HG03159 (cell line): Measurements from ENCODE around the gene SUGCT.
"Not testable (repeated sequence)": the region's sequence is repeated elsewhere in the genome, so short reads cannot be mapped to it uniquely, and the experiment has no call there.

Experiments used
- ATAC-seq: cut with Tn5 transposase; IDR thresholded peaks from one replicate; pipeline ENCODE4 v1.9.1; 2021; ENCODE audit warnings: mild to moderate bottlenecking, moderate library complexity; ENCODE audit not compliant: unreplicated experiment

The SUGCT gene

DNA sequence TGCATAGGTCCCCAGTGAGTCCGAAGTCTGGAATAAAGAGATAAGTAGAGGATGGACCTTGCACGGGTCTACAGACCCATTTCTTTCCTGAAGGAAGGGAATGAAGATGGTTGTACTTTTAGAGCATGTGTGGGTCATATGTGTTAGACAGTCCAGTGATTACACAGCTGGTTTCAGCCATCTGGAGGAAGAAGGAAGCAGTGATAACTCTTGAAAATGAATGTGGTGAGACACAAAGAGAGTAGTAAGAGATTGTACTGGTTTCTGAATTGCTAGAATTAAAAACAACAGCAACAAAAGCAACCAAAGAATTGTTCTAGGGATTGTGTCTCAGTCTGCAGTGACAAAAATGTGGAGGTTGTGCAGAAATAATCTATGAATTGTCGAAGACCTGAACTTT lies 258.9 kb downstream of the SUGCT start:
- ATAC-seq: no peak

DNA sequence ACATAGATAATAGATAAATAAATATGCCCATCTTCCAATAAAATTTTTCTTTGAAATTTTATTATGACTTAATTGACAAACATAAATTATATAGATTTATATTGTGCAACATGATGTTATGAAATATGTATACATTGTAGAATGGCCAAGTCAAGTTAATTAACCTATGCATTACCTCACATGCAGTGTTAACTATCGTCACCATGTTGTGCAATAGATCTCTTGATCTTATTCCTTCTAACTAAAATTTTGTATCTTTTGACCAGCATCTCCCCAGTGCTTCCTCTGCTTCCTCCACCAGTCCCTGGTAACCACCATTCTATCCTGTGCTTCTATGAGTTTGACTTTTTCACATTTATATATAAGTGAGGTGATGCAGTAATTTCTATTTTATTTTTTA lies 259.6 kb downstream of the SUGCT start:
- no peak for ATAC-seq

DNA sequence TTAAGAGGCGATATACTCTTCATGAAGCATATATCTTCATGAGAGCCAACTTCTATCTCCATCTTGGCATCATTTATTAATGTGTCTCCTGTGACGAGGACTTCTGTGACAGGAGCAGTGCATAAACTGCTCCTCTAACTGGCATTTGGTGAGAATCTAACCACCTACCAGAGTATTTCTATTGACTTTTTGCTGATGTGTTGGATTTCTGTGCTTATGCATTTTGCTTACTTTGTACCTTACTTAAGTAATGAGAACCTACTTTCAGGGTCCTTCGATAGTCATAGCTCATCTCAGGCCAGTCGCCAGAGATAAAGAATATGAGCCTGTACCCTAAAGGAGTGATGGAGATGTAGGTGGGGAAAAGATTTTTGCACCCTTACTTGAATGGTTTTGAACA lies 265.7 kb downstream of the SUGCT start:
- ATAC-seq: no peak

DNA sequence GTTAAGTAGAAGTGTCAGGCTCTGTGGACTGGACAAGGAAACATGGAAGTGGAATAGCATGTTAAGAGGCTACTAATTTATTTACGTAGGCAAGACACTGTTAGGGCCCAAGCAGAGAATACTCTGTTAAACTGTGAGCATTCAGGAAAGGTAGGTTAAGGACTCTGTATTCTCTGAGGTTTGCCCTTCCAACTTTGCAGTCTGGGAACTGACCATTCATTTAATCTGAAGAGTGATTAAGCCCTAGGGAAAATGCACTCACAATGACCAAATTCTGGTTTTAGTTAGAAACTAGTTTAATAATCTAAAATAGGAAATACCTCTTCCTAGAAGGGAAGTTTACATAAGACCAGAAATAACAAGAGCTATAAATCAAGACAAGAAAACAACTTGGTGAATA lies 266.6 kb downstream of the SUGCT start:
- ATAC-seq: no peak

DNA sequence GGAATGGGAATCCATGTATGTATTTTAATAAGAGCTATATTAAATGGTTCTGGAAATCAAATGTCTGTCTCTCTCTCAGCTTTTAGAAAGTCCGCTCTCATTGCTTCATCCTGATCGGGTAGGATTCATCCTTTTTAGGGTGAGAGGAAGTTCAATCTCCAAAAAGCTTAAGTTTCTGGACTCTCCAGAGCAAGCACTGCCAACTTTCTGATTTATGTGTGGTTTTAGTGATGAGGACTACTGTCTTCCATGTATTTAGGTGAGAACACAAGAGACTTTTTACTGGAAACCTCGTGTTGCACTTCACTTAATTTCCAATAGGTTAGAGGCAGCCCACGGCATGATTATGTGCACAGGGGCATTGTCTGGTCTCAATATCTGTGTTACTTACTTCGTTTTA lies 267.9 kb downstream of the SUGCT start:
- ATAC-seq: no peak

DNA sequence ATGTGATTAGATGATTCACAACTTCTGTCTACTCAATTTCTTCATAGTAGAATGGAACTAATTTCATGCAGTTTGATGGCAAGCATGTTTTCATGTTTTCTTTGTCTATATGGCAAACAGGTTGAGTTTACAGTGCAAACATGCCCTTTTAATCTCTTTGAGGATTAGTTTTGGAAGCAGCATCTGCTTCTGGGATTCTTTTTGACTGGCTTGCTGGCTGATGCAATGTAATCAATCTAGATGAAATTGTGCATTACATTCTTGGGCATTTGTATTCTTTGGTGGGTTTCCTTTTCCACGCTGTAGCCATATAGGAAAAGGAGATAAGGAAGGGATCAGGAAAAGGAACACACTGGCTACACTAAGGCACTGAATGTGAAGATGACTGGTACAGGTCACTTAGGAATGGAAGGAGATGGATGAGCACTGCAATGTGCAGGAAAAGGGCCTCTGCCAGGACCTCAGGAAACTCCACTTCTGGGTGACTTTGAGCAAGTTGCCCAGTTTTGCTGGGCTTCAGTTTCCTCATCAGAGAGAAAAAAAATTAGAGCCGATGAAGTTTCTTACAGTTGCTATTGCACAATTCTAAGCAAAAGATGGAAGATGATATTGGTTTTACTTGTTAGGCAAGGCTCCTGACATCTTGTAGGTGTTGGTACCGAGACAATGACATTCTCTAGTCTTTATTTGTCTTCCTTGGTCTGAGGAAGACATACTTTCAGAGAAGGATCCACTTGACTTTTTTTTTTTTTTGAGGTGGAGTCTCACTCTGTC lies 269.1 kb downstream of the SUGCT start:
- no peak for ATAC-seq

DNA sequence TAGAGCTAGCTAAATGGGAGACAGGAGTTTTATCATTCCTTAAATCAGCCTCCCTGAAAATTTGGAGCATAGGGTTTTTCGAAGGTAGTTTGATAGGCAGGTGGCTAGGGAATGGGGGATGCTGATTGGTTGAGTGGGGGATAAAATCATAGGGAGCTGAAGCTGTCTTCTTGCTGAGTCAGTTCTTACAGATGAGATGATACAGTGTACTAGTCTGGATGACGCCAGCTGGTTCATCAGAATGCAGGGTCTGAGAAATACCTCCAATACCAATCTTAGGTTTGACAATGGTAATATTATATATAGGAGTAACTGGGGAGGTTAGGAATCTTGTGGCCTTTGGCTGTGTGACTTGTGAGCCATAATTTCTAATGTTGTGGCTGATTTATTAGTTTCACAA lies 271.2 kb downstream of the SUGCT start:
- no peak for ATAC-seq

DNA sequence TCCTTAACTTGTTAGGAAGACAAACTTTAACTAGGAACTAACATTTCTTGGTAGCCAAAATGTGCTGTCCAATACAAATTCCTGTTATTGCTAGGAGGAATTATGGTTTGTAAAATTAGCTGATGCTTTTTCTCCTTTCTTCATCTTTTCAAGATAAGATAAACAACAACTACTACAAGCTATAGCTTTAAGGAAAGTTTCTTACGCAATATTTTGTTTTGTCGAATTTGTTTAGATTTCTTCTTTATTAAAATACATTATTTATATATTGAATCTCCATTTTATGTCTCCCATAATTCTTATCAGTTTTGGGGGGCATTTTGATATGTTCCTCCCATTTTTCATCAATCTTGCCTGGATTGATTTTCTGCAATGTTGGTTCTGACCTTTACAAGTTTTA lies 277.5 kb downstream of the SUGCT start:
- no peak for ATAC-seq

DNA sequence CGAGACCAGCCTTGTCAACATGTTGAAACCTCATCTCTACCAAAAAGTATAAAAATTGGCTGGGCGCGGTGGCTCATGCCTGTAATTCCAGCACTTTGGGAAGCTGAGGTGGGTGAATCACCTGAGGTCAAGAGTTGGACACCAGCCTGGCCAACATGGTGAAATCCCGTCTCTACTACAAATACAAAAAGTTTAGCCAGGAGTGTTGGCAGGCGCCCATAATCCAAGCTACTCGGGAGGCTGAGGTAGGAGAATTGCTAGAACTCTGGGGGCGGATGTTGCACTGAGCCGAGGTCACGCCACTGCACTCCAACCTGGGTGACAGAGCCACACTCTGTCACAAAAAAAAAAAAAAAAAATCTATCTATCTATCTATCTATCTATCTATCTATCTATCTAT lies 279.9 kb downstream of the SUGCT start:
- ATAC-seq: not testable (repeated sequence)

DNA sequence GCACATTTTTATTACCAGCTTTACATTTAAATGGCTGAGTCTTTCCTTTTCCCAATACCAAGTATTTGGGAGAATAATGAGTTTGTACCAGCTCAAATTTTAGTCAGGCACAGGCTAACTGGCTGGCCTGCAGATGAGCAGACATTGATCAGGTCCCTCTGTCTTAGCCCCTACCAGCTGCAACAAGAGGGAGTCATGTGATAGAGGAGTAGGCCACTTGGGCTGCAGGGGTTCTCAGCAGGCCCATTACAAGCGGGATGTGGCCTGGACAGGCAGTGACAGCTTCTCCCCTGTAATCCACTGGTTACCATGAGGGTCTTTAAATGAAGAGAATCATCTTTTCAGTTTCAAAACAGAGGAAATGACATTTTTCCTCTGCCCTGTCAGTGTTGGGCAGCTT lies 283.6 kb downstream of the SUGCT start:
- no peak for ATAC-seq

DNA sequence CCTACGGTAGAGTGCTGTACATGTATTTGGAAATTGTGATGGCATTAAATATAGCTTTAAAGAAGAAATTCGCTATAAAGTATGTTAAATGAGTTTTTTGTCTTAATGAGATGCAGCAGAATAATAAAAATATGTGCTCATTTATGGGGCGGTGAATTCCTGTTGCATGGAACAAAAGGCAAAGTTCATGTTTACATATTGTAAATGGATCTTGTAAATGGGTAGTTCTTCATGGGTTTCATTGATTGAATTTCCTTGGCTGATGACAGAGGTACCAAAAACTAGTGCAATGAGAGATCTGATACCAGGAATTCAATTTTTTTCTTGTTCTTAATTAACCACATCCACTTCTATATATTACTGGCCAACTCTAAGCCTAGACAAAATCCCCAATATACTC lies 284.2 kb downstream of the SUGCT start:
- ATAC-seq: no peak

DNA sequence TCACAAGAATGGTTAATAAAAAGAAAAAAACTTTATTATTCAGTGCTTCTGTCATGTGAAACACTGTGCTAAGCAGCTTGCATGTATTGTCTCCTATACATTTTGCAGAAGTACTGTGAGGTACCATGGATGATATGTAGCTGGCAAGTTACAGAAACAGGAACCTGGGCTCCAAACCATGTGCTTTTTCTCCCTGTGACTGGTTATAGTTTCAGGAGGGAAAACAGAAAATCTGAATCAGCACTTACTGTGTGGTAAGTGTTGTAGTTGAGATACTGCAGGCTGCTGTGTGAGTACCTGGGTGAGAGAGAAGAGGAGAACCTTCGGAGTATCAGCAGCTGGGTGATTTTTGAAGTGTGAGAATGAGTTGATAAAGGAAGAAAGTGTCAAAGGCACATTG lies 285.0 kb downstream of the SUGCT start:
- ATAC-seq: no peak

DNA sequence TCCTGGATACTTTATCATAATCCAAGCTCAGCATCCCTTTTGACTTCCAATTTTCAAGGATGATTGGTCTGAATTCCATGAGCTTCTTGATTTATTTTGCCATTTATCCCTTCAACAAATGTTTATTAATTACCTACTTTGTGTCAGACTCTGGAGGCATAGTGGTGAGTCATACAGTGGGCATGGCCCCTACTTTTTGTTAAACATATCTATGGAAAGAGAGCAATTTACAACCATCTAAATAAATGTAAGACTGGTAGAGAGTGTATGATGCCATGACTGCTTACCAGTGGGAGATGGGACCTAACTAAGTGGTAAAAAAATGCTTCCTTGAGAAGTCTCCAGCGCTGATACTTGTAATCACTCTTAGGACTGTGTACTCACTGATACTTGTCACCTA lies 286.6 kb downstream of the SUGCT start:
- no peak for ATAC-seq

DNA sequence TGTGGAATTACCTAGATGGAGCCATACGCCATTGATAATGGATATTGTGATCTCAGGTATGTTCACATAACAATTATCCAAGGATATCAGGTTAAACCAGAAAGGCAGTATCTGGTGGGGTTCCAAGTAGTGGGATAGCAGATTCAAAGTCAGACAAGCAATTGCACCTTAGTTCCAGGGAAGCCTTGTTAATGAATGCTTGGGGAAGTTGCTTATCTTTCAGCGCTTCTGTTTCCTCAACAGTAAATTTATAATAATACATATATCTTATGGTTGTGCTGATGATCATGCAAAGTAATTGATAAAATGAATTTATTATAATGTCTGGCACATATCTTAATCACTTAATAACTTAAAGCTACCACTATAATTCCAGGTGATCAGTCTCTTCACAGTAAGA lies 290.9 kb downstream of the SUGCT start:
- ATAC-seq: no peak

DNA sequence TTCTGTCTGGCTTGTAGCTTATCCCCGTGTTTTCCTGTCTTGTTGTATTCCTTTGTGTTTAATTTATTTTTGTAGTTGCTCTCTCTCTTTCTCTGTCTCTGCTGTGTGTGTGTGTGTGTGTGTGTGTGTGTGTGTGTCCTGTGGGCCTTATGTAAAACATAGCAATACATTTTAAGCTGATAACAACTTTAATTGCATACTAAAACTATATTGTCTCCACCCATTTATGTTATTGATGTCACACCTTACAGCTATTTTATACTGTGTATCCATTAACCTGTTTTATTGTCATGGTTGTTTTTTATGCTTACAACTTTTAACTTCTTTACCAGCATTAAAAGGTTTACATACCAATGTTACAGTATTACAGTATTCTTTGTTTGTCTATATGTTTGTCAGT lies 293.6 kb downstream of the SUGCT start:
- no peak for ATAC-seq

DNA sequence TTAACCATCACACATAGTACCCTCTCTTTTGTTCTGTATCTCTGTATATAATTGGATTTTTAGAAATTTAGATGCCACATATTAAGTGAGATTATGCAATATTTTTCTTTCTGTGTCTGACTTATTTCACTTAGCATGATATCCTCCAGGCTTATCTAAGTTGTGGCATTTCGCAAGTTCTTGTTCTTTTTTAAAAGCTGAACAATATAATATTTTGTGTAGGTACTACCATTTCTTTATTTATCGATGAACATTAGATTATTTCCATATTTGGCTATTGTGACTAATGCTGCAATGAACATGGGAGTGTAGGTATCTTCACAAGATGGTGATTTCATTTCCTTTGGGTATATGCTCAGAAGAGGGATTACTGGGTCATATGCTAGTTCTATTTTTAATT lies 295.0 kb downstream of the SUGCT start:
- no peak for ATAC-seq

DNA sequence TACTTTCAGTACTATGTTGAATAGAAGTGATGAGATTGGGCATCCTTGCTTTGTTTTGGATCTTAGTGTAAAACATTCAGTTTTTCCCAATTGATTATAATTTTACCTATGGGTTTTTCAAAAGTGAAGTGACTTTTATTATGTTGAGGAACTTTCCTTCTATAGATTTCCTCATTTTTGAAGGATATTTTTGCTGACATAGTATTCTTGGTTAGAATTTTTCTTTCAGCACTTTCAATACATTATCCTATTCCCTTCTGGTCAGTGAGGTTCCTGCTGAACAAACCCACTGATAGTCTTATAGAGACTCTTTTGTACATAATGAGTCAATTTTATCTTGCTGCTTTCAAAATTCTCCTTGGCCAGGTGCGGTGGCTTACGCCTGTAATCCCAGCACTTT lies 297.2 kb downstream of the SUGCT start:
- no peak for ATAC-seq

DNA sequence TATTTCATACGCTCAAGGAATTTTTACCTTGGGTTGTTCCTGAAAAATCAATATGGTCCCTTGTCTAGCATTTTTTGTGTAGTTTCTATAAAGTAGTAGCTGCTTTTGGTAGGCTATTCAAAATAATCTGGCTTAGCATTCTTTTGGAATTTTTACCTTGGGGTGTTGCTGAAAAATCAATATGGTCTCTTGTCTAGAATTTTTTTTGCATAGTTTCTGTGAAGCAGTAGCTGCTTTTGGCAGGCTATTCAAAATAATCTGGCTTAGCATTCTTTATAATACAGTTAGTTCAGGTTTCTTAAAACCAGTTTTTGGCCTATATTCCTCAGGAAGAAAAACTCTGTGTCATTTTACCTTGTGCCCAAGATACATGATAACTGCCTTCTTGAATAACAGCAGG lies 301.9 kb downstream of the SUGCT start:
- no peak for ATAC-seq

DNA sequence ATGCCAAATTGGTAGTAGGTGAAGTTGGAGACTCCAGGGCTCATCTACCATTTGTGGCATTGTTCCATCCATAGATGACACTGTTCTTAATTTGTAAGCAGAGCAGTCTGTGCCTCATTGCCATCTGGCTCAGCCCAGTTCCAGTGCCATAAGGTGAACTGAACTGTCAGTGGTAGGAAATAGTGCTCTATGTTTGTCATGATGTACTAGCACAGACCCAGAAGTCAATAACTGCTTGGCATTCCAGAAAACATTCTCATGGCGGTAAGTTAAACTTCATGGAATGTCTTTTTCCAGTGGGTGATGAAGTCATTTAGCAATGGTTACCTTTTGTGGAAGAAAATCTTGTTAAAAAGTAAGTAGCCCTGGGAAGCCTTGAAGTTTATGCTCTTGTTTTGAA lies 302.7 kb downstream of the SUGCT start:
- ATAC-seq: no peak

DNA sequence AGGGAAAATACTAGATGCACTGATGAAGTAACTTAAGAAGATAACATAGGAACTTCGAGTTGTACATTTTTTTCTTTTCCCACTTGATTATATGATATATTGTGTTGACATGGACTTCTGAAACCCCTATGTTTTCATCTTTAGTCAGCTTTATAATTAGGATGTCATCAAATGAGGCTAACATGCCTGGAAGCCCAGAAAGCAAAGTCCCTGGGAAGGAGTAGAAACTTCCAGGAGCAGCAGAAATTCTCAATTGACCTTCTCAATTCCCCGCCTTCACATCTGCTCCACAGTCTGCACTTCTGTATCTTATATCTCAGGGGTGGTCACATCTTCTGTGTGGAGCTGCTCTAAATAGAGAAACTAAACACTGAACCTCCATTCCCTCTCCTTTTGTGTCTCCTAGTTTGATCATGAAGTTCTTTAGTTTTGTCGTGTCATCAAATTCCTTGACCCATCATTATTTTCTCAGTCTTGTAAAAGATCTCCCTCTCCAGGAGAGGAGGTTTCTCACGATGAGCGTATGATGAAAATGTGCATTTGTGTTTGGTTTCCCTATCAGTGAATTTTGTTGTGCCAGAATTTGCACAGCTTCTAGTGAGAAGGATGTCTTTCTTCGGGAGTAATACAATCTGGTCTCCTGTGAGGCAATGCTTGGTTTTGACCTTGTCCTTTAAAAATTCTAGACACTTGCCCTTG lies 303.3 kb downstream of the SUGCT start:
- ATAC-seq: no peak

DNA sequence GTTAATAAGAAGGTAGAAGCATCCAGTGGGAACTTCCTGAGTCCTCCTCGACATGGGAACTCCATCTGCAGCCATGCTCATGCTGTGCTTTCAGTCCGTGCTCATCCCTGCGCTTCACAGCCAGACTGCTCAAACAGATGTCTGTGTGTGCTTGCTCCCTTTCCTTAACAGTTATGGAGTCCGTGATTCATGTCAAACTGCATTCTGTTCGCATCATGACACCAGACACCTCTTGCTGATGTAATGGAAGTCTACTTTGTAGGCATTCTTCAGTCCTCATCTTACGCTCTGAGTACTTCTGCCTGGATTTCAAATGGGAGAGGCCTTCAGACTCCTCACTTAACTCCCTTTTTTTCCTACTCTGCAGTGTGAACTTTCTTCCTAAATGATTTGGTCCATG lies 304.9 kb downstream of the SUGCT start:
- no peak for ATAC-seq

DNA sequence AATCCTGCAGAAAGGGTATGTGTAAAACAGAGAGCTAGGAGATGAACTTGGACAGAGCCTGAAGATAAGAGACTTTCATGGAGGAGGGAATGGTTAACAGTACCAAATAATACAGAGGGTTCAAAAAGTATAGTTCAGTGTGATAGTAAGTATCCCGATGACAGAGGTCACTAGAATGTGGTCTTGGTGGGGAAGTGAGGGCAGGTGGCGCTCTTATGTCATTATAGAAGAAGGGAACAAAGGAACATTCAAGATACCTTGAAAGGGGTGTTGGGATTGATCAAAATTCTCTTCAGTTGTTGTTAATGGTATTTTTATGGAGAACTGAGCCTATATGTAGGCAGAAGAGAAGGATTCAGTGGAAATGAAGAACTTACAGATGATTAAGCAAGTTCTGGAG lies 312.5 kb downstream of the SUGCT start:
- no peak for ATAC-seq

DNA sequence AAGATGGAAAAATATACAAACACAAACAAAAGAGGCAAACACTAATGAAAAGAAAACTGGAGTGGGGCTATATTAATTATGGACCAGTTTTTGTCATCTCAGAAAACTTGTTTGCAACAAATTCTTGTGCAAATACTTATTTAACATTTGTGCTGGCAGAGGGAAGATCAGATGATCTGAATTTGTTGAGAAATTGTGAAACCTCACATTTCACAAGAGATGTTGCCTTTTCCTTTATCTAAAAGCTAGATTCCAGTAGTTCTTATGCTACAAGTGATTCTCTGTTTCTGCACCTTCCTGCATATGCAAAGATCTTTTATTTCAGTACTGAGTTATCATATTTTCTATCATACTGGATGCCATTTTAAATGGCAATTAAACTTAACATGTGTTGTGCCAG lies 320.7 kb downstream of the SUGCT start:
- no peak for ATAC-seq
